MCF 10A (cell line): ENCODE measurements around the gene CABLES1. TPM values are rescaled to one million over a fixed set of nuclear protein-coding genes. Genes with fewer than 3 reads are reported as not detected.

Source experiments
- BruUV-seq: library from RNA; stranded (reverse); fragments of 400-500 nt; replicated peaks from 2 replicates; lab custom pipeline; 2021; lab: Mats Ljungman, UMichigan
- CTCF ChIA-PET: fragments of 300-600 bp; sonication (Branson Sonifier 250); formaldehyde crosslinking; extraction: SDS; loops from one replicate; lab custom pipeline; 2021; ENCODE audit warnings: antibody characterized with exemption, inconsistent platforms; lab: Yijun Ruan, JAX
- POLR2A ChIA-PET: fragments of 300-600, 350-650 bp; sonication (Branson Sonifier 250); formaldehyde crosslinking; extraction: SDS; loops from one replicate; lab custom pipeline; 2020; ENCODE audit warnings: antibody characterized with exemption, inconsistent platforms; lab: Yijun Ruan, JAX
- DNase-seq: peaks from one replicate; pipeline ENCODE4 v3.0.0-alpha.2; 2018; ENCODE audit not compliant: unreplicated experiment
- H3K27ac Mint-ChIP-seq: one replicate; pipeline ENCODE4 v1.8.0; 2022; ENCODE audit warnings: mild to moderate bottlenecking, low read depth, mixed read lengths; ENCODE audit not compliant: unreplicated experiment
- H3K27me3 Mint-ChIP-seq: one replicate; pipeline ENCODE4 v1.8.0; 2022; ENCODE audit warnings: mixed read lengths; ENCODE audit not compliant: insufficient read depth, unreplicated experiment
- H3K36me3 Mint-ChIP-seq: one replicate; pipeline ENCODE4 v1.8.0; 2022; ENCODE audit warnings: mild to moderate bottlenecking, moderate library complexity, mixed read lengths; ENCODE audit not compliant: insufficient read depth, unreplicated experiment
- H3K4me1 Mint-ChIP-seq: one replicate; pipeline ENCODE4 v1.8.0; 2022; ENCODE audit warnings: mixed read lengths; ENCODE audit not compliant: insufficient read depth, unreplicated experiment
- H3K4me3 Mint-ChIP-seq: one replicate; pipeline ENCODE4 v1.8.0; 2022; ENCODE audit warnings: mild to moderate bottlenecking, moderate library complexity, mixed read lengths; ENCODE audit not compliant: unreplicated experiment
- H3K9me3 Mint-ChIP-seq: one replicate; pipeline ENCODE4 v1.8.0; 2022; ENCODE audit warnings: mixed read lengths; ENCODE audit not compliant: unreplicated experiment
- CTCF ChIP-seq: fragments of 200-600 bp; IDR thresholded peaks from one replicate; pipeline ENCODE4 v1.8.0; 2022; ENCODE audit warnings: antibody characterized with exemption, mild to moderate bottlenecking; ENCODE audit not compliant: unreplicated experiment
- intact Hi-C: fragments of 100-400 bp; cut with micrococcal nuclease; formaldehyde crosslinking; loops from 2 replicates; pipeline ENCODE4 v1.14.1; 2022
- total RNA-seq: library from RNA; stranded (reverse); gene quantifications from 2 replicates; pipeline ENCODE4 v1.2.3, GENCODE V29; 2022

Gene CABLES1
- total RNA-seq, 1 experiment from 2014 or later = 3.2 TPM

GRCh38 chr18:23226391-23226790 is 91.1 kb downstream of the CABLES1 start:
- Mint-ChIP-seq H3K4me3 (no peak overlapping the region), H3K9me3 (no peaks in the 10 kb centered on the region), H3K4me1 (peaks cover 10% of the 10 kb centered on the region), H3K36me3 (peaks cover 11% of the 10 kb centered on the region), H3K27me3 (no peaks in the 10 kb centered on the region), H3K27ac (no peak overlapping the region)
- no peak for DNase-seq
- no peak for TF ChIP-seq CTCF
- ChIA-PET POLR2A (no interaction called here), CTCF (interaction anchor here (0.6 to 1.1 kb wide), 3 partner anchors 152 to 318 kb away, joined by 3 to 4 read pairs (median 4); no protein-coding TSS in a partner anchor)
- intact Hi-C loops = no loop called here
- BruUV-seq = no TSS peak

GRCh38 chr18:23226930-23227725 is 91.8 kb downstream of the CABLES1 start:
- H3K4me3 Mint-ChIP-seq = no peak overlapping the region
- peaks cover 10% of the 10 kb centered on the region for H3K4me1 Mint-ChIP-seq
- H3K27ac Mint-ChIP-seq = no peak overlapping the region
- H3K27me3 Mint-ChIP-seq = no peaks in the 10 kb centered on the region
- peak; percentile 35 for DNase-seq
- no peaks in the 10 kb centered on the region for H3K9me3 Mint-ChIP-seq
- ChIA-PET CTCF (interaction anchor here (0.6 to 1.1 kb wide), 4 partner anchors 10 to 424 kb away, joined by 3 to 7 read pairs (median 4); no protein-coding TSS in a partner anchor), POLR2A (no interaction called here)
- H3K36me3 Mint-ChIP-seq = peaks cover 11% of the 10 kb centered on the region
- no peak for TF ChIP-seq CTCF
- BruUV-seq = no TSS peak
- intact Hi-C loops = no loop called here

- Mint-ChIP-seq H3K36me3 (peaks cover 11% of the 10 kb centered on the region), H3K27ac (no peak overlapping the region), H3K9me3 (no peaks in the 10 kb centered on the region), H3K4me3 (no peak overlapping the region), H3K4me1 (peaks cover 10% of the 10 kb centered on the region), H3K27me3 (no peaks in the 10 kb centered on the region)
- BruUV-seq = no TSS peak
- no peak for DNase-seq
- ChIA-PET POLR2A (no interaction called here), CTCF (interaction anchor here (0.6 to 0.9 kb wide), 2 partner anchors 10 to 291 kb away, joined by 4 to 7 read pairs; no protein-coding TSS in a partner anchor)
- intact Hi-C loops = no loop called here
- TF ChIP-seq CTCF = no peak
Measured at GRCh38 chr18:23227726-23228070, 92.4 kb downstream of the CABLES1 start.
